SU-DHL-6 (cell line): ENCODE results near the gene GDA.

Experiments used
- H2AFZ ChIP-seq: fragments of 200-600 bp; sonication (generic); 2 replicates; pipeline ENCODE4 v1.6.1; 2014; ENCODE audit warnings: low read depth, mild to moderate bottlenecking, moderate library complexity, mixed read lengths, antibody characterized with exemption, low read length; ENCODE audit not compliant: severe bottlenecking
- H3F3A ChIP-seq: fragments of 200-600 bp; shearing (Covaris generic); 2 replicates; pipeline ENCODE4 v1.6.0; 2016; ENCODE audit warnings: antibody characterized with exemption, mild to moderate bottlenecking; ENCODE audit not compliant: insufficient read depth
- H3K27ac ChIP-seq: fragments of 200-600 bp; sonication (generic); 2 replicates; pipeline ENCODE4 v1.5.1; 2016; ENCODE audit warnings: low read depth, mild to moderate bottlenecking, low read length, moderate library complexity, mixed read lengths
- H3K27me3 ChIP-seq: fragments of 200-600 bp; sonication (generic), shearing (Covaris generic); 2 replicates; pipeline ENCODE4 v1.6.0; 2014; ENCODE audit warnings: mild to moderate bottlenecking, low read length
- H3K36me3 ChIP-seq: fragments of 200-600 bp; sonication (generic); 2 replicates; pipeline ENCODE4 v1.6.1; 2014; ENCODE audit warnings: mild to moderate bottlenecking, low read length, mixed read lengths
- H3K4me2 ChIP-seq: fragments of 300-600, 200-600 bp; shearing (Covaris generic), sonication (generic); 2 replicates; pipeline ENCODE4 v1.6.0; 2014; ENCODE audit warnings: low read length, low read depth, mild to moderate bottlenecking; ENCODE audit not compliant: poor library complexity, severe bottlenecking
- H3K4me3 ChIP-seq: fragments of 200-600 bp; sonication (generic); 2 replicates; pipeline ENCODE4 v1.5.1; 2014; ENCODE audit warnings: antibody characterized with exemption, low read length, mild to moderate bottlenecking, mixed read lengths; ENCODE audit not compliant: insufficient read depth, poor library complexity, severe bottlenecking
- H3K79me2 ChIP-seq: fragments of 200-600 bp; sonication (generic); 2 replicates; pipeline ENCODE4 v1.6.1; 2014; ENCODE audit warnings: mild to moderate bottlenecking, low read length, moderate library complexity; ENCODE audit not compliant: insufficient read depth
- H3K9ac ChIP-seq: fragments of 200-600 bp; sonication (generic); 2 replicates; pipeline ENCODE4 v1.7.0; 2014; ENCODE audit warnings: mild to moderate bottlenecking, low read length
- H3K9me2 ChIP-seq: fragments of 200-600 bp; sonication (generic); replicated peaks from 2 replicates; pipeline ENCODE4 v1.6.1; 2014; ENCODE audit warnings: low read length; ENCODE audit not compliant: insufficient read depth
- H3K9me3 ChIP-seq: fragments of 200-600 bp; sonication (generic); 2 replicates; pipeline ENCODE4 v1.6.1; 2014; ENCODE audit warnings: low read length, mixed read lengths; ENCODE audit not compliant: insufficient read depth
- H4K20me1 ChIP-seq: fragments of 200-600 bp; sonication (generic); 2 replicates; pipeline ENCODE4 v1.6.1; 2014; ENCODE audit warnings: low read depth, mild to moderate bottlenecking, antibody characterized with exemption, low read length, moderate library complexity, mixed read lengths
- EZH2phosphoT487 ChIP-seq: fragments of 200-600 bp; sonication (generic), shearing (Covaris generic); conservative IDR thresholded peaks from 2 replicates; pipeline ENCODE4 v1.6.1; 2018; ENCODE audit warnings: mild to moderate bottlenecking, antibody characterized with exemption, low read length, moderate library complexity, mixed read lengths
- TF ChIP-seq, protein P1 (sequence below): fragments of 200-600 bp; sonication (generic); IDR thresholded peaks from one replicate; pipeline ENCODE4 v1.5.1; 2017; ENCODE audit warnings: antibody characterized with exemption, mild to moderate bottlenecking, low read length, moderate library complexity; ENCODE audit not compliant: insufficient read depth, poor library complexity, severe bottlenecking

GDA gene

GRCh38 chr9:72205513-72205912, 56.3 kb downstream of the GDA start:
- H2AFZ ChIP-seq = no peak overlapping the region

DNA sequence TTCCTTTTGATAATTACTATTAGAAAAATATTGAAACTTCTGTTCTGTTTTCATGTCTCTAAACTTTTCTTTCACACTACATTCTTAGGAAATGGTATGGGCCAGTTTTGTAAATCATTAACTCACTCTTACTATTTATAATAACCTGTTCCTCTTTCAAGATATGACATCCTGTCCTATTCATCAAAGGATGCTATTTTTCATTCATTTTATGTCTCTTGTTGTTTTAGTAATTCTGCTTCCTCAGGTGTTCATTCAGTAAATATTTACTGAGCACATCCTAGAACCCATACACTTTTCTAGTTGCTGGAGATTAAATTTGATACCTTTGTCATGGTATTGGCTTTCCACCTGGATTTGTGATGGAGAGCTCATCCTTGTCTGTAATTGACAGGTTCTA, 58.0 kb downstream of the GDA start:
- H3K79me2 ChIP-seq = no peaks in the 10 kb centered on the region
- H3K36me3 ChIP-seq = no peaks in the 10 kb centered on the region
- no peak overlapping the region for H2AFZ ChIP-seq
- H3K27ac ChIP-seq = no peak overlapping the region
- no peaks in the 10 kb centered on the region for H3K9me2 ChIP-seq
- H3K9ac ChIP-seq = no peak overlapping the region
- H3K4me2 ChIP-seq = no peak overlapping the region
- H3K4me3 ChIP-seq = no peak overlapping the region
- H4K20me1 ChIP-seq = no peaks in the 10 kb centered on the region
- TF ChIP-seq, protein P1, sequence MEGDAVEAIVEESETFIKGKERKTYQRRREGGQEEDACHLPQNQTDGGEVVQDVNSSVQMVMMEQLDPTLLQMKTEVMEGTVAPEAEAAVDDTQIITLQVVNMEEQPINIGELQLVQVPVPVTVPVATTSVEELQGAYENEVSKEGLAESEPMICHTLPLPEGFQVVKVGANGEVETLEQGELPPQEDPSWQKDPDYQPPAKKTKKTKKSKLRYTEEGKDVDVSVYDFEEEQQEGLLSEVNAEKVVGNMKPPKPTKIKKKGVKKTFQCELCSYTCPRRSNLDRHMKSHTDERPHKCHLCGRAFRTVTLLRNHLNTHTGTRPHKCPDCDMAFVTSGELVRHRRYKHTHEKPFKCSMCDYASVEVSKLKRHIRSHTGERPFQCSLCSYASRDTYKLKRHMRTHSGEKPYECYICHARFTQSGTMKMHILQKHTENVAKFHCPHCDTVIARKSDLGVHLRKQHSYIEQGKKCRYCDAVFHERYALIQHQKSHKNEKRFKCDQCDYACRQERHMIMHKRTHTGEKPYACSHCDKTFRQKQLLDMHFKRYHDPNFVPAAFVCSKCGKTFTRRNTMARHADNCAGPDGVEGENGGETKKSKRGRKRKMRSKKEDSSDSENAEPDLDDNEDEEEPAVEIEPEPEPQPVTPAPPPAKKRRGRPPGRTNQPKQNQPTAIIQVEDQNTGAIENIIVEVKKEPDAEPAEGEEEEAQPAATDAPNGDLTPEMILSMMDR = no peak
- TF ChIP-seq EZH2phosphoT487 = no peak
- H3K27me3 ChIP-seq = no peaks in the 10 kb centered on the region
- H3K9me3 ChIP-seq = no peaks in the 10 kb centered on the region
- H3F3A ChIP-seq = no peaks in the 10 kb centered on the region

More at GRCh38 chr9:72205513-72205912, 56.3 kb downstream of the GDA start:
- no peaks in the 10 kb centered on the region for H3K79me2 ChIP-seq
- TF ChIP-seq, protein P1 = no peak
- TF ChIP-seq EZH2phosphoT487 = no peak
- no peak overlapping the region for H3K27ac ChIP-seq
- no peak overlapping the region for H3K9ac ChIP-seq
- no peaks in the 10 kb centered on the region for H3K27me3 ChIP-seq
- no peaks in the 10 kb centered on the region for H3K36me3 ChIP-seq
- H3F3A ChIP-seq = no peaks in the 10 kb centered on the region
- no peak overlapping the region for H3K4me3 ChIP-seq
- no peaks in the 10 kb centered on the region for H3K9me2 ChIP-seq
- H4K20me1 ChIP-seq = no peaks in the 10 kb centered on the region
- H3K4me2 ChIP-seq = no peak overlapping the region
- no peaks in the 10 kb centered on the region for H3K9me3 ChIP-seq

DNA sequence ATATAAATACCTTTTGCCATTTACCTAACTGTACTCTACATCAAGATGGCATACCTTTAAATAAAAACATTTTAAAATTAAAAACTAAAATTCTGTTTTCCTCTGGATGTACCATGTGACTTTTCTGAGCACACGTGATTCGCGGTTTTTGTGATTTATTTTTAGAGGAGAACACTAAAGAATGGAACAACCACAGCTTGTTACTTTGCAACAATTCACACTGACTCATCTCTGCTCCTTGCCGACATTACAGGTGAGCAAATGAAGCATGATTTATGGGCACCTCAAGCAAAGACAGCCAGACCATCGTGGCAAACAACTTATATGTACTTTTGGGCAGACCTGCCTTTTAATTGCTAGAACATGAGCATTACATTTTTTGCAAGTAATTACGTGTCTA, 61.3 kb downstream of the GDA start:
- Histone ChIP-seq H3K9me3 (no peaks in the 10 kb centered on the region), H2AFZ (no peak overlapping the region), H4K20me1 (no peaks in the 10 kb centered on the region), H3F3A (no peaks in the 10 kb centered on the region), H3K79me2 (no peaks in the 10 kb centered on the region), H3K9ac (no peak overlapping the region), H3K27me3 (no peaks in the 10 kb centered on the region), H3K36me3 (no peaks in the 10 kb centered on the region), H3K27ac (no peak overlapping the region), H3K9me2 (no peaks in the 10 kb centered on the region), H3K4me2 (no peak overlapping the region), H3K4me3 (no peak overlapping the region)
- TF ChIP-seq, protein P1 = no peak
- no peak for TF ChIP-seq EZH2phosphoT487

DNA sequence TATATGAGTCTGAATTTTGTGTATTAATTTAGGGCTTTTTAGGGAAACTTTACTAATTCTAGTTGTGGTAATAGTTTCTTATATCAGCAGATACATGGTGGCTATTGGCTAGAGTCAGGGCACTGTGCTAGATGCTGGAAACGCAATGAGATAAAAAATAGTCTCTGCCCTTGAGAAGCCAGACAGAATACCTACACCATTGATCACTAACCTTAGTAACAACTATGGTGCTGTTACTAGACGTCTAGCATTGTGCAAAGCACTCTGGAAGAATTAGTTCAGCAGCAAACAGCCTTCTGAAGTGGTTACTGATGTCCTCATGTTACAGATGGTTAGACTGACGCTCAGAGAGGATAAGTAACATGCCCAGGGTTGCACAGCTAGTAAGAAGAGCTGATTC, 61.8 kb downstream of the GDA start:
- no peaks in the 10 kb centered on the region for H3K27me3 ChIP-seq
- H2AFZ ChIP-seq = no peak overlapping the region
- TF ChIP-seq, protein P1 = no peak
- no peak for TF ChIP-seq EZH2phosphoT487
- no peak overlapping the region for H3K9ac ChIP-seq
- H3K36me3 ChIP-seq = no peaks in the 10 kb centered on the region
- no peaks in the 10 kb centered on the region for H3F3A ChIP-seq
- H3K4me3 ChIP-seq = no peak overlapping the region
- H3K9me3 ChIP-seq = no peaks in the 10 kb centered on the region
- no peaks in the 10 kb centered on the region for H4K20me1 ChIP-seq
- no peak overlapping the region for H3K27ac ChIP-seq
- no peaks in the 10 kb centered on the region for H3K79me2 ChIP-seq
- H3K4me2 ChIP-seq = no peak overlapping the region
- H3K9me2 ChIP-seq = no peaks in the 10 kb centered on the region
